SK-N-SH (cell line): ENCODE results near the gene HS1BP3. TPM values are rescaled to one million over a fixed set of nuclear protein-coding genes. Genes with fewer than 3 reads are reported as not detected.

Experiments used
- CTCF ChIA-PET: fragments of 300-600, 350-600 bp; formaldehyde crosslinking; extraction: SDS; loops from one replicate; lab custom pipeline; 2021; lab: Yijun Ruan, JAX
- POLR2A ChIA-PET: fragments of 350-600 bp; sonication (Branson Sonifier 250); formaldehyde crosslinking; extraction: SDS; loops from one replicate; lab custom pipeline; 2020; ENCODE audit warnings: antibody characterized with exemption, inconsistent platforms; lab: Yijun Ruan, JAX
- DNase-seq: peaks from one replicate; pipeline ENCODE4 v3.0.0; 2012
- H2AFZ ChIP-seq: fragments of 200-600 bp; sonication (generic); 2 replicates; pipeline ENCODE4 v1.8.1; 2016; ENCODE audit warnings: antibody characterized with exemption, mild to moderate bottlenecking, low read depth
- H3F3A ChIP-seq: fragments of 200-600 bp; sonication (generic); replicated peaks from 2 replicates; pipeline ENCODE3; 2016; ENCODE audit warnings: antibody characterized with exemption, mild to moderate bottlenecking; ENCODE audit not compliant: insufficient read depth
- H3K27ac ChIP-seq, 2 experiments: fragments of 200-500 bp in 1 of 2; fragments of 200-600 bp in 1 of 2; sonication (Bioruptor generic) in 1 of 2; sonication (generic), shearing (Covaris generic) in 1 of 2; 2 replicates each; pipeline versions ENCODE4 v1.5.1 to v1.6.1; 2014 to 2016; ENCODE audit warnings: low read depth in 2 of 2, inconsistent platforms in 1 of 2, low read length in 1 of 2, mild to moderate bottlenecking in 1 of 2, mixed read lengths in 1 of 2
- H3K27me3 ChIP-seq: fragments of 200-600 bp; sonication (generic), shearing (Covaris generic); 2 replicates; pipeline ENCODE4 v1.6.1; 2016; ENCODE audit warnings: mixed run types; ENCODE audit not compliant: insufficient read depth
- H3K36me3 ChIP-seq, 2 experiments: fragments of 200-500 bp in 1 of 2; fragments of 200-600 bp in 1 of 2; sonication (Bioruptor generic) in 1 of 2; sonication (generic) in 1 of 2; replicated peaks in 1 of 2; 2 replicates each; pipeline versions ENCODE3 to v1.5.1; 2014 to 2016; ENCODE audit warnings: low read length in 1 of 2, mild to moderate bottlenecking in 1 of 2; ENCODE audit not compliant: insufficient read depth in 2 of 2, control insufficient read depth in 1 of 2
- H3K4me1 ChIP-seq, 2 experiments: fragments of 200-500 bp in 1 of 2; fragments of 200-600 bp in 1 of 2; sonication (Bioruptor generic) in 1 of 2; sonication (generic), shearing (Covaris generic) in 1 of 2; 2 replicates each; pipeline versions ENCODE4 v1.5.1 to v1.6.1; 2014 to 2016; ENCODE audit warnings: low read depth in 1 of 2, low read length in 1 of 2, mixed run types in 1 of 2; ENCODE audit not compliant: insufficient read depth in 2 of 2, control insufficient read depth in 1 of 2
- H3K4me2 ChIP-seq: fragments of 200-600 bp; sonication (generic), shearing (Covaris generic); 2 replicates; pipeline ENCODE4 v1.6.1; 2017; ENCODE audit warnings: mixed run types
- H3K4me3 ChIP-seq, 2 experiments: fragments of 200-500 bp in 1 of 2; fragments of 200-600 bp in 1 of 2; sonication (Bioruptor generic) in 1 of 2; sonication (generic), shearing (Covaris generic) in 1 of 2; 2 replicates each; pipeline versions ENCODE4 v1.5.1 to v1.8.1; 2014 to 2016; ENCODE audit warnings: low read depth in 2 of 2, inconsistent platforms in 1 of 2, low read length in 1 of 2, mild to moderate bottlenecking in 1 of 2, mixed read lengths in 1 of 2, moderate library complexity in 1 of 2
- H3K79me2 ChIP-seq: fragments of 200-600 bp; sonication (generic); 2 replicates; pipeline ENCODE4 v1.8.1; 2017; ENCODE audit warnings: mild to moderate bottlenecking; ENCODE audit not compliant: insufficient read depth
- H3K9ac ChIP-seq: fragments of 200-600 bp; sonication (generic); 2 replicates; pipeline ENCODE4 v1.6.1; 2017; ENCODE audit warnings: mixed run types
- H3K9me2 ChIP-seq: fragments of 200-600 bp; sonication (generic); 2 replicates; pipeline ENCODE4 v1.6.1; 2017; ENCODE audit warnings: mixed run types
- H3K9me3 ChIP-seq: fragments of 200-600 bp; sonication (generic); 2 replicates; pipeline ENCODE4 v1.6.1; 2017; ENCODE audit warnings: mixed run types, mild to moderate bottlenecking, moderate library complexity
- H4K20me1 ChIP-seq: fragments of 200-600 bp; sonication (generic); 2 replicates; pipeline ENCODE4 v1.6.1; 2017; ENCODE audit warnings: mild to moderate bottlenecking, mixed run types; ENCODE audit not compliant: insufficient read depth
- CHD2 ChIP-seq: fragments of 150-350 bp; IDR thresholded peaks from 2 replicates; pipeline ENCODE4 v1.6.1; 2018; ENCODE audit warnings: low read length; ENCODE audit not compliant: partially characterized antibody
- ELF1 ChIP-seq: IDR thresholded peaks from 2 replicates; pipeline ENCODE4 v1.4.0; 2012
- EP300 ChIP-seq, 2 experiments: IDR thresholded peaks; 2 replicates each; pipeline versions ENCODE4 v1.4.0 to v1.6.1; 2012; ENCODE audit warnings: borderline replicate concordance in 1 of 2, low read depth in 1 of 2, low read length in 1 of 2
- EZH2phosphoT487 ChIP-seq: fragments of 200-600 bp; sonication (generic); IDR thresholded peaks from 2 replicates; pipeline ENCODE4 v1.6.1; 2017; ENCODE audit warnings: low read depth, mixed run types, mild to moderate bottlenecking, antibody characterized with exemption, moderate library complexity, borderline replicate concordance
- FOSL2 ChIP-seq: IDR thresholded peaks from 2 replicates; pipeline ENCODE4 v1.4.0; 2012; ENCODE audit warnings: low read depth, mild to moderate bottlenecking, moderate library complexity, borderline replicate concordance
- FOXJ3 ChIP-seq: sonication (generic); formaldehyde crosslinking; IDR thresholded peaks from 2 replicates; pipeline ENCODE4 v1.5.1; 2020; ENCODE audit warnings: mild to moderate bottlenecking, missing genetic modification reagents
- GABPA ChIP-seq: IDR thresholded peaks from 2 replicates; pipeline ENCODE4 v1.4.0; 2012; ENCODE audit warnings: low read depth, mild to moderate bottlenecking
- GATA2 ChIP-seq: sonication (generic); formaldehyde crosslinking; IDR thresholded peaks from 2 replicates; pipeline ENCODE4 v1.5.0; 2020; ENCODE audit warnings: mild to moderate bottlenecking, missing genetic modification reagents
- JUND ChIP-seq: IDR thresholded peaks from 2 replicates; pipeline ENCODE4 v1.4.0; 2012
- MAX ChIP-seq: IDR thresholded peaks from 2 replicates; pipeline ENCODE4 v1.4.0; 2012; ENCODE audit warnings: low read depth
- NFIC ChIP-seq: IDR thresholded peaks from 2 replicates; pipeline ENCODE4 v1.4.0; 2012; ENCODE audit warnings: borderline replicate concordance
- PBX3 ChIP-seq: IDR thresholded peaks from 2 replicates; pipeline ENCODE4; 2012
- RAD21 ChIP-seq: IDR thresholded peaks from 2 replicates; pipeline ENCODE4 v1.6.1; 2012; ENCODE audit warnings: mild to moderate bottlenecking, low read length
- RFX5 ChIP-seq: IDR thresholded peaks from 2 replicates; pipeline ENCODE4 v1.6.1; 2012; ENCODE audit warnings: mild to moderate bottlenecking, improper control_type of control experiment, low read length
- SIN3A ChIP-seq: IDR thresholded peaks from 2 replicates; pipeline ENCODE4 v1.6.1; 2012; ENCODE audit warnings: low read depth, mild to moderate bottlenecking, low read length, moderate library complexity, borderline replicate concordance
- SMC3 ChIP-seq: IDR thresholded peaks from 2 replicates; pipeline ENCODE4 v1.6.1; 2012; ENCODE audit warnings: low read depth, low read length, improper control_type of control experiment
- TAF1 ChIP-seq: IDR thresholded peaks from 2 replicates; pipeline ENCODE4 v1.6.1; 2012; ENCODE audit warnings: low read depth, mild to moderate bottlenecking, low read length, moderate library complexity, borderline replicate concordance
- TCF12 ChIP-seq: IDR thresholded peaks from 2 replicates; pipeline ENCODE4 v1.4.0; 2012
- TEAD4 ChIP-seq: IDR thresholded peaks from 2 replicates; pipeline ENCODE4 v1.4.0; 2012; ENCODE audit warnings: mild to moderate bottlenecking, borderline replicate concordance; ENCODE audit not compliant: insufficient read depth
- USF1 ChIP-seq: IDR thresholded peaks from 2 replicates; pipeline ENCODE4 v1.4.0; 2012; ENCODE audit warnings: low read depth, borderline replicate concordance
- YY1 ChIP-seq: IDR thresholded peaks from 2 replicates; pipeline ENCODE4 v1.4.0; 2012; ENCODE audit warnings: low read depth, mild to moderate bottlenecking
- WGBS: methylation state at CpG from one replicate; pipeline ENCODE4 v1.1.6; 2017; ENCODE audit warnings: low lambda C conversion rate; 5-methylcytosine and 5-hydroxymethylcytosine counted together
- polyA plus RNA-seq, 3 experiments: library from polyadenylated mRNA; depleted of rRNA; stranded (reverse); fragments of >200 nt; gene quantifications; 2 replicates each; pipeline ENCODE4 v1.2.3, GENCODE V29; 2012

Gene HS1BP3
- polyA plus RNA-seq, 1 of the 3 experiments (the other 2 are of a cell fraction): 20.1 TPM

GRCh38 chr2:20619624-20620024, 31.3 kb downstream of the HS1BP3 start:
- Histone ChIP-seq H3K9me2 (no peaks in the 10 kb centered on the region), H3F3A (no peaks in the 10 kb centered on the region), H3K9ac (no peak overlapping the region), H3K79me2 (no peaks in the 10 kb centered on the region)
- TF ChIP-seq EP300 (IDR thresholded peaks at IDR 0.05; ENCODE audit: borderline replicate concordance in 1 of 2, low read depth in 1 of 2, low read length in 1 of 2) (no peak), NFIC (no peak), GABPA (no peak), FOXJ3 (CRISPR knock-in tag) (no peak), RAD21 (no peak), ELF1 (no peak), PBX3 (no peak), CHD2 (no peak), YY1 (no peak), MAX (no peak), EZH2phosphoT487 (no peak), TCF12 (no peak), JUND (no peak), GATA2 (CRISPR knock-in tag) (no peak), SMC3 (no peak)
- TF ChIP-seq, all 33 proteins: peak for 0
- no peak for DNase-seq
- Histone ChIP-seq H3K9me3 (no peaks in the 10 kb centered on the region), H3K27ac (no peak overlapping the region), H3K4me3 (no peak overlapping the region), H3K4me2 (no peak overlapping the region), H2AFZ (no peak overlapping the region), H3K4me1 (peaks cover 13 to 37% of the 10 kb centered on the region in 2 experiments; a peak in 3 of 4 replicates), H3K27me3 (no peaks in the 10 kb centered on the region), H3K36me3 (peaks cover 0 to 35% of the 10 kb centered on the region in 2 experiments), H4K20me1 (no peaks in the 10 kb centered on the region)
- 84% methylated on average over 13 of the region's 13 CpGs for WGBS
- POLR2A ChIA-PET: interaction anchor here (2.4 kb wide), 1 partner anchor 172 kb away, joined by 18 read pairs; the partner anchor contains the start of gene RHOB
- CTCF ChIA-PET: interaction anchor here (0.6 to 5.2 kb wide), 5 partner anchors 16 to 175 kb away, joined by 3 to 27 read pairs (median 4); no protein-coding TSS in a partner anchor

GRCh38 chr2:20618886-20619521, 31.9 kb downstream of the HS1BP3 start:
- ChIA-PET CTCF (interaction anchor here (0.6 to 5.2 kb wide), 8 partner anchors 16 to 240 kb away, joined by 3 to 27 read pairs (median 8); partner anchors contain the start of gene RHOB), POLR2A (interaction anchor here (2.4 kb wide), 1 partner anchor 171 kb away, joined by 18 read pairs; the partner anchor contains the start of gene RHOB)
- H2AFZ ChIP-seq: no peak overlapping the region
- no peaks in the 10 kb centered on the region for H4K20me1 ChIP-seq
- H3F3A ChIP-seq: no peaks in the 10 kb centered on the region
- 84% methylated on average over 14 of the region's 15 CpGs for WGBS
- no peak for TF ChIP-seq NFIC
- no peak for TF ChIP-seq EP300 (IDR thresholded peaks at IDR 0.05; ENCODE audit: borderline replicate concordance in 1 of 2, low read depth in 1 of 2, low read length in 1 of 2)
- no peak for TF ChIP-seq USF1
- no peak for TF ChIP-seq CHD2
- TF ChIP-seq RFX5: no peak
- no peak for TF ChIP-seq SIN3A
- TF ChIP-seq TEAD4: no peak
- no peak for TF ChIP-seq FOSL2
- no peak for TF ChIP-seq MAX
- TF ChIP-seq FOXJ3 (CRISPR knock-in tag): no peak
- no peak for TF ChIP-seq TAF1
- no peaks in the 10 kb centered on the region for H3K79me2 ChIP-seq
- peaks cover 0 to 30% of the 10 kb centered on the region in 2 experiments for H3K36me3 ChIP-seq
- H3K4me2 ChIP-seq: no peak overlapping the region; the same call in 1 of the 2 replicates
- DNase-seq: no peak
- 0 out of 2 replicates have a peak overlapping the region, but pooled peaks have one; percentile 80 for H3K9ac ChIP-seq
- no peaks in the 10 kb centered on the region for H3K9me3 ChIP-seq
- H3K27ac ChIP-seq: peak overlapping the region in 1 of 2 experiments; percentile 90; a peak in 1 of 4 replicates
- no peak overlapping the region for H3K4me3 ChIP-seq
- no peaks in the 10 kb centered on the region for H3K9me2 ChIP-seq
- H3K4me1 ChIP-seq: peaks cover 18 to 37% of the 10 kb centered on the region in 2 experiments; a peak in 3 of 4 replicates
- H3K27me3 ChIP-seq: no peaks in the 10 kb centered on the region
